Sigmoid colon (tissue), 4 donors: ENCODE results near the gene ASXL3.

Experiments
- CTCF ChIP-seq, 4 experiments: fragments of 450-650 bp in 3 of 4; fragments of 200-600 bp in 1 of 4; IDR thresholded peaks; one replicate each; pipeline ENCODE4 v1.5.1; 2016 to 2019; ENCODE audit warnings: antibody characterized with exemption in 4 of 4, mild to moderate bottlenecking in 3 of 4, moderate library complexity in 2 of 4
- EP300 ChIP-seq, 4 donors: sonication (generic); formaldehyde crosslinking; IDR thresholded peaks; one replicate each; pipeline ENCODE4 v1.6.1; 2017; ENCODE audit warnings: antibody characterized with exemption in 4 of 4
- POLR2A ChIP-seq, 2 donors: fragments of 450-650 bp; IDR thresholded peaks; one replicate each; pipeline ENCODE4 v1.6.1; 2016; ENCODE audit warnings: antibody characterized with exemption in 2 of 2, mild to moderate bottlenecking in 2 of 2, moderate library complexity in 2 of 2

GRCh38 chr18:33596178-33596854 is 18.3 kb downstream of the ASXL3 start:
- TF ChIP-seq CTCF (IDR thresholded peaks at IDR 0.05) (no peak), POLR2A (IDR thresholded peaks at IDR 0.05) (no peak), EP300 (IDR thresholded peaks at IDR 0.05) (no peak)
